Measurements from ENCODE around the gene TMPRSS3. TPM values are rescaled to one million over a fixed set of nuclear protein-coding genes. Genes with fewer than 3 reads are reported as not detected.

Gene TMPRSS3
- total and polyA plus RNA-seq, 2 of the 13 experiments (the other 11 are each of a cell fraction or from before 2014, with no cell fraction given), result 2.8 to 16.9 TPM

- H3K4me2 ChIP-seq (ENCODE audit: low read depth, low read length), result no peak overlapping the region
- H3K9ac ChIP-seq (ENCODE audit: insufficient read depth, low read depth, low read length), result no peak overlapping the region
- peaks cover 86% of the 10 kb centered on the region for H3K4me1 ChIP-seq (ENCODE audit: insufficient read depth, low read length)
- FAIRE-seq (no peak), ATAC-seq (no peak), DNase-seq (ENCODE audit: low spot score) (no peak)
- WGBS (ENCODE audit: low lambda C conversion rate), result 97% methylated on average over 3 of the region's 3 CpGs
- no peaks in the 10 kb centered on the region for H3K79me2 ChIP-seq (ENCODE audit: insufficient read depth, low read length)
- POLR2A ChIA-PET, result interaction anchor here (1.2 to 2.6 kb wide), 3 partner anchors 17 to 75 kb away, joined by 3 to 10 read pairs (median 8); partner anchors contain the start of genes TFF1 and UBASH3A
- CTCF ChIA-PET (ENCODE audit: low intra/inter-chr PET ratio, low total read pairs), result no interaction called here
- no peak overlapping the region for H3K4me3 ChIP-seq (replicated peaks in 1 of 3; ENCODE audit: insufficient read depth in 1 of 3, low read depth in 2 of 3, low read length in 3 of 3)
- no peaks in the 10 kb centered on the region for H3K9me3 ChIP-seq (ENCODE audit: low read length)
- no peak overlapping the region for H3K27ac ChIP-seq (ENCODE audit: extremely low read length, insufficient read depth, low read length)
- in situ Hi-C loops (cut with HindIII; ENCODE audit: extremely low pct_ligation_motif_present, low pct_unique_long_range_greater_than_20kb) (no loop called here), intact Hi-C loops (cut with micrococcal nuclease; ENCODE audit: unreplicated experiment) (no loop called here)
- no TSS peak for BruUV-seq (replicated peaks)
- H3K36me3 ChIP-seq (replicated peaks in 1 of 2; ENCODE audit: control insufficient read depth in 1 of 2, insufficient read depth in 2 of 2, low read length in 2 of 2), result no peaks in the 10 kb centered on the region
- no peaks in the 10 kb centered on the region for H3K27me3 ChIP-seq (ENCODE audit: control insufficient read depth in 1 of 2, insufficient read depth in 2 of 2, low read length in 2 of 2)
- no peak overlapping the region for H2AFZ ChIP-seq (ENCODE audit: low read length)
- no peaks in the 10 kb centered on the region for H4K20me1 ChIP-seq (ENCODE audit: insufficient read depth, low read length)
- TF ChIP-seq, protein P1, sequence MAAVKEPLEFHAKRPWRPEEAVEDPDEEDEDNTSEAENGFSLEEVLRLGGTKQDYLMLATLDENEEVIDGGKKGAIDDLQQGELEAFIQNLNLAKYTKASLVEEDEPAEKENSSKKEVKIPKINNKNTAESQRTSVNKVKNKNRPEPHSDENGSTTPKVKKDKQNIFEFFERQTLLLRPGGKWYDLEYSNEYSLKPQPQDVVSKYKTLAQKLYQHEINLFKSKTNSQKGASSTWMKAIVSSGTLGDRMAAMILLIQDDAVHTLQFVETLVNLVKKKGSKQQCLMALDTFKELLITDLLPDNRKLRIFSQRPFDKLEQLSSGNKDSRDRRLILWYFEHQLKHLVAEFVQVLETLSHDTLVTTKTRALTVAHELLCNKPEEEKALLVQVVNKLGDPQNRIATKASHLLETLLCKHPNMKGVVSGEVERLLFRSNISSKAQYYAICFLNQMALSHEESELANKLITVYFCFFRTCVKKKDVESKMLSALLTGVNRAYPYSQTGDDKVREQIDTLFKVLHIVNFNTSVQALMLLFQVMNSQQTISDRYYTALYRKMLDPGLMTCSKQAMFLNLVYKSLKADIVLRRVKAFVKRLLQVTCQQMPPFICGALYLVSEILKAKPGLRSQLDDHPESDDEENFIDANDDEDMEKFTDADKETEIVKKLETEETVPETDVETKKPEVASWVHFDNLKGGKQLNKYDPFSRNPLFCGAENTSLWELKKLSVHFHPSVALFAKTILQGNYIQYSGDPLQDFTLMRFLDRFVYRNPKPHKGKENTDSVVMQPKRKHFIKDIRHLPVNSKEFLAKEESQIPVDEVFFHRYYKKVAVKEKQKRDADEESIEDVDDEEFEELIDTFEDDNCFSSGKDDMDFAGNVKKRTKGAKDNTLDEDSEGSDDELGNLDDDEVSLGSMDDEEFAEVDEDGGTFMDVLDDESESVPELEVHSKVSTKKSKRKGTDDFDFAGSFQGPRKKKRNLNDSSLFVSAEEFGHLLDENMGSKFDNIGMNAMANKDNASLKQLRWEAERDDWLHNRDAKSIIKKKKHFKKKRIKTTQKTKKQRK (IDR thresholded peaks at IDR 0.05; ENCODE audit: low read length), result no peak
- TF ChIP-seq SIX1 (CRISPR knock-in tag; IDR thresholded peaks at IDR 0.05; ENCODE audit: borderline replicate concordance) (no peak), ZBTB44 (CRISPR knock-in tag; IDR thresholded peaks at IDR 0.05) (no peak), ETV6 (CRISPR knock-in tag; conservative IDR thresholded peaks at IDR 0.05) (no peak)
Measured at GRCh38 chr21:42387164-42387563, 8.7 kb downstream of the TMPRSS3 start.

Measured in HepG2 (cell line).